H1 (cell line): ENCODE measurements around the gene GOLGA8R.
"Not testable (repeated sequence)": the region's sequence is repeated elsewhere in the genome, so short reads cannot be mapped to it uniquely, and the experiment has no call there.

Source experiments
- MAFK ChIP-seq: IDR thresholded peaks from 2 replicates; pipeline ENCODE4 v1.6.1; 2012; ENCODE audit warnings: low read depth, mild to moderate bottlenecking, improper control_type of control experiment, low read length
- POLR2A ChIP-seq, 2 experiments: IDR thresholded peaks; 1 replicate in 1 of 2; 2 replicates in 1 of 2; pipeline ENCODE4 v1.6.1; 2011; ENCODE audit warnings: low read depth in 2 of 2, low read length in 2 of 2, mild to moderate bottlenecking in 2 of 2; ENCODE audit errors: control extremely low read depth in 1 of 2
- SUZ12 ChIP-seq: fragments of 200-600 bp; sonication (generic); IDR thresholded peaks from 2 replicates; pipeline ENCODE4 v1.6.1; 2012; ENCODE audit warnings: mild to moderate bottlenecking, inconsistent platforms, low read length, moderate library complexity, mixed read lengths
- TAF1 ChIP-seq: IDR thresholded peaks from 2 replicates; pipeline ENCODE4 v1.6.1; 2011; ENCODE audit warnings: mild to moderate bottlenecking, low read depth, low read length
- TAF7 ChIP-seq: optimal IDR thresholded peaks from 2 replicates; pipeline ENCODE3; 2011; ENCODE audit warnings: low read depth, mild to moderate bottlenecking, inconsistent platforms, low read length, moderate library complexity, borderline replicate concordance
- TBP ChIP-seq: IDR thresholded peaks from 2 replicates; pipeline ENCODE4 v1.6.1; 2011; ENCODE audit warnings: low read depth, low read length, improper control_type of control experiment

GRCh38 chr15:30407636-30408035 is 6.4 kb downstream of the GOLGA8R start:
- not testable (repeated sequence) for TF ChIP-seq SUZ12; TAF1; TAF7; TBP; POLR2A (IDR thresholded peaks at IDR 0.05; ENCODE audit: control extremely low read depth in 1 of 2, low read depth in 2 of 2, low read length in 2 of 2); MAFK
